Measurements from ENCODE around the gene UQCC2. TPM values are rescaled to one million over a fixed set of nuclear protein-coding genes. Genes with fewer than 3 reads are reported as not detected.

UQCC2 gene
- total RNA-seq, 1 experiment from 2014 or later, result 49.0 TPM

DNA sequence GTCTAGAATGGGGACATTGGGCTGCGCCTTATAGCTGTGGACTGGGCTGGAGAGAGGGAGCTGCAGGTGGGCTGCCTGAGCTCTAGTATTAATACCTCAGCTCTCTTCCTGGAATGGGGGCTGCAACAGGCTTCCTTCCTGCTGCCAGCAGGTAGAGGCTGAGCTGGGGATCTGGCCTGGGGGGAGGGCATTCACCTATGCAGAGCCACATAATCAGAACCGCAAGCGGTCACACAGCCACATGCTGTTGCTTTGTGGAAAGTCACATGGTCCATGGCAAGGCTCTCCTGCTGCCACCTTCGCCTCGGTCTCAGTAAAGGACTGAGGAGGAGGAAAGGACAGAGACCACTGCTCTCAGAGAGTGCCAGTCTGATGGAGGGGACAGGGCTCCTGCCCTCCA, 54.7 kb downstream of the UQCC2 start:
- no peak for DNase-seq (ENCODE audit: low spot score)

DNA sequence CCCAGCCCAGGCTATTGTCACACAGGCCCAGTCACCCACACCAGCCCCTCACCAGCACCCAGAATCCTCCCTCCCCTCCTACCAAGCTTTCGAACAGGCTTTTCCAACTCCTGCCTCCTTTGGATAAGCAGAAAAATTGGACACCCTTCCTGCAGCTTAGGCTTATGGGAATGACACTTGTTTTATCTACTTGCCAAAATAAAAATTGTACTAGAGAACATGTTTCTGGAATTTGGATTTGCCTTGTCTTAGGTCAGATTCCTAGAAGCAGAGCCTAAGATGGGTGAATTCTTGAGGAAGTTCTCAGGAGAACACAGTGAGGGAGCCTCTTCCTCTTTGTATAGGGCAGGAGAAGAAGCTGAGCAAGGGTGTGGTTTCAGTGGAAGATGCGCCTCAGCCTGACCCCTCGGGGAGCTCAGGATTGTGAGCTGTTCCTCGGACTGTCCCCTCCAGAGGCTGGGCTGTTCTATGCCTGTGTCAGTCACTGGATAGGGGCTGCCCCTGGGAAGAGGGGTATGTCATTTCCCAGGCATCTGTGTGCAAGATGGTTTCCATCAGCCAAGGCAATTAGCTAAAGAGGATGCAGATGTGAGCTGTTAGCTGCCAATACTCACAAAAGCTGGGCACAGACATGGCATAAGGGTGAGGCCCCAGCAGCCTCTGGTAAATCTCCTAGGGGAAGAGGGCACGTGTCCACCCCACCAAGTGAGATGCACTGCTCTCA, 56.5 kb downstream of the UQCC2 start:
- no peak for DNase-seq (ENCODE audit: low spot score)

DNA sequence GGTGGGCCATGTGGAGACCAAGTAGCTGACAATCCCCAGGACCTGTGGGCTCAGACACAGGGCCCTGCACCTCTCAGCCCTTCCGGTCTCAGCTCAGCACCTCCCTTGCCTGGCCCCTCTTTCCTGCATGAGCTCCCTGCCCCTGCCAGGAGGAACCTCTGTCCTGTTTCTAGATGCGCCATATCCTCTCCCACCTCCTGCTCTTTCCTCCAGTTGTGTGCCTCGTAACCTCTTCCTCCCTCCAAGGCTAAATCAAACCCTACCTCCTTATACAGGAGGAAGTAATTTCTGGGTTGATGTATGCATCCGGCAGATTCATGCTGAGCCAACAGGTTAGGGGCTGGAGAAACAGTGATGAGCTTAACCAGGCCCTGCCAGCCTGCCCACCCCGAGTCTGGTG, 59.5 kb downstream of the UQCC2 start:
- DNase-seq (ENCODE audit: low spot score), result no peak

DNA sequence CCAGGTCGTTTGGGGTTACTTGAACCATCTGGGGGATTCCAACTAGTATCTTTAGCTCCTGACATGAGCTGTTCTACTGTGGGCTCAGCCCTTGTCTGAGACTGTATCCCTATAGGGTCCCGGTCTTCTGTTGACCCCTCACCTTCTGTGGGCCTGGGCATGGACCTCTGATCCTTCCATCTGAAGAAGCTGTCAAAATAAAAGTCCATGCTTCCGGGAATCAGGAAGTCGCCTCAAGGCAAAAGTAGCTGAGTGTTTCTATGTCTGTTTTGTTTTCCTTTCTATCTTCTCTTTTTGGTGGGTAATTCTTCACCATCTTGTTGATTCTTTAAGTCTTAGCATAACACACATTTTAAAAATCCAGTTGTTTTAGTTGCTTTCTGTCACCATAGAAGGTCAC, 60.1 kb downstream of the UQCC2 start:
- DNase-seq (ENCODE audit: low spot score), result no peak

Small RNAs within 50 kb of the gene (small RNA-seq; reads per million reads assigned to genes)
- not detected for gene MIR3934

Other genes starting within 250 kb of the UQCC2 start
- gene BAK1, start 131.4 kb downstream of the UQCC2 start, total RNA-seq (2014; rRNA removed; shearing (Covaris generic)), result 19.7 and 27.8 TPM in 2 replicates
- 92.2 and 110 TPM in 2 replicates for gene ITPR3, start 90.4 kb downstream of the UQCC2 start, total RNA-seq (2014; rRNA removed; shearing (Covaris generic))
- not detected in 2 replicates for gene IP6K3, start 35.2 kb upstream of the UQCC2 start, total RNA-seq (2014; rRNA removed; shearing (Covaris generic))
- gene LEMD2, start 77.4 kb upstream of the UQCC2 start, total RNA-seq (2014; rRNA removed; shearing (Covaris generic)), result 42.1 and 50.2 TPM in 2 replicates
- gene MLN, start 92.3 kb upstream of the UQCC2 start, total RNA-seq (2014; rRNA removed; shearing (Covaris generic)), result not detected in 2 replicates

Measured in HT-29 (cell line).